ENCODE measurements around the gene SLC6A9.

DNA sequence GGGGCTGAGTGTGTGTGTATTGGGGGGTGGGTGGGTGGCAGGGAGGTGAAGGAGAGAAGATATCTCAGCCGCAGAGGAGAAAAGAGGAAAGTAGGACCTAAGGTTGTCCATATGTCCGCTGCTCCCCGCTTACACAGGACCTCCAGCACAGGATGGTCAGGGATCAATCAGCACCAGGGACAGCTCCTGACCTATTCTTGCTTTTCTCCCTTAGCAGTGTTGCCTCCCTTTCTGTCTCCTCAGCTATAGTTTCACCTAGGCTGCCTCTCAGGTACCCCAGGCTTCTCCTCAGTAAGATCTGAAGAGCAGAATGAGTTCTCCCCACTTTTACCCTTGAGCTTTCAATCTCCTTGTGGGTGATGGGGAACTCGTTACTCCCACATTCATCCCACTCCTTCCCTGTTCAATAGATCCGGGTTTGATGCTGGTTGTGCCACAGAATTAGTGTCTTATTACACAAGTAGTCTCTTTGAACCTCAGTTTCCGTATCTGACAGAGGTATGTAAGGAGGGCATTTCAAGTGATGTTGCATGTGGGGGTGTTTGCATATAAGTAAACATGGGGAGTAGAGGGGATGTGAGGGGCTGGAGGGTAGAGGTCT is 62.8 kb downstream of the SLC6A9 start:
- TF ChIP-seq CTCF (IDR thresholded peaks at IDR 0.05) (no peak), POLR2AphosphoS5 (IDR thresholded peaks at IDR 0.05) (no peak)

Data from prostate gland (tissue), 2 donors.